Neural progenitor cell (in vitro differentiated cells): ENCODE results near the gene PEMT.

Experiments
- EZH2 ChIP-seq: fragments of 200-600 bp; sonication (generic); IDR thresholded peaks from 2 replicates; pipeline ENCODE4 v1.6.1; 2017; ENCODE audit warnings: antibody characterized with exemption, mild to moderate bottlenecking, moderate library complexity
- TF ChIP-seq, protein P1 (sequence below): fragments of 200-600 bp; sonication (generic); IDR thresholded peaks from 2 replicates; pipeline ENCODE4 v1.5.1; 2017; ENCODE audit warnings: antibody characterized with exemption, mild to moderate bottlenecking

DNA sequence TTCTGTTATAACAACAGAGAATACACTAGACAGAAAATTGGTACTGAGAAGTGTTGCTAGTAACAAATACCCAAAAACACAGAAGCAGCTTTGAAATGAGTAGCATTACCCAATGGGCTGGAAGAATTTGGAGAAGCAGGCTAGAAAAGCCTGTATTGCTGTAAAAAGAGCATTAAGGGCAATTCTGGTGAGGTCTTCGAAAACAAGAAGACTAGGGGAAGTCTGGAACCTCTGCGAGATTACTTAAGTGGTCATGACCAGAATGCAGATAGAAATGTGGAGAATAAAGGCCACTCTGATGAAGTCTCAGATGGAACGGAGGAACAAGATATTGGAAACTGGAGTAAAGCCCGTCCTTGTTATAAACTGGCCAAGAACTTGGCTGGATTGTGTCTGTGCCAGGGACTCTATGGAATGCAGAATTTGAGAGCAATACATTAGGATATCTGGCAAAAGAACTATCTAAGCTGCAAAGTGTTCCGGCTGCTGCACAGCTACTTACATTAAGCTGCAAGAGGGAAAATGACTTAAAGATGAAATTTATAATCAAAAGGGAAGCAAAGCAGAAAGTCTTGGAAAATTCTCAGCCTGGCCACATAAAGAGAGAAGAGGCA is 44.9 kb upstream of the PEMT start:
- TF ChIP-seq, protein P1, sequence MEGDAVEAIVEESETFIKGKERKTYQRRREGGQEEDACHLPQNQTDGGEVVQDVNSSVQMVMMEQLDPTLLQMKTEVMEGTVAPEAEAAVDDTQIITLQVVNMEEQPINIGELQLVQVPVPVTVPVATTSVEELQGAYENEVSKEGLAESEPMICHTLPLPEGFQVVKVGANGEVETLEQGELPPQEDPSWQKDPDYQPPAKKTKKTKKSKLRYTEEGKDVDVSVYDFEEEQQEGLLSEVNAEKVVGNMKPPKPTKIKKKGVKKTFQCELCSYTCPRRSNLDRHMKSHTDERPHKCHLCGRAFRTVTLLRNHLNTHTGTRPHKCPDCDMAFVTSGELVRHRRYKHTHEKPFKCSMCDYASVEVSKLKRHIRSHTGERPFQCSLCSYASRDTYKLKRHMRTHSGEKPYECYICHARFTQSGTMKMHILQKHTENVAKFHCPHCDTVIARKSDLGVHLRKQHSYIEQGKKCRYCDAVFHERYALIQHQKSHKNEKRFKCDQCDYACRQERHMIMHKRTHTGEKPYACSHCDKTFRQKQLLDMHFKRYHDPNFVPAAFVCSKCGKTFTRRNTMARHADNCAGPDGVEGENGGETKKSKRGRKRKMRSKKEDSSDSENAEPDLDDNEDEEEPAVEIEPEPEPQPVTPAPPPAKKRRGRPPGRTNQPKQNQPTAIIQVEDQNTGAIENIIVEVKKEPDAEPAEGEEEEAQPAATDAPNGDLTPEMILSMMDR, result no peak
- TF ChIP-seq EZH2, result no peak
